ENCODE data around the gene GPC5. TPM values are rescaled to one million over a fixed set of nuclear protein-coding genes. Genes with fewer than 3 reads are reported as not detected.
A peak's percentile ranks its signal among the peaks of the same experiment; 100 is the strongest.

GPC5 gene
- total and polyA plus RNA-seq, 9 of the 15 experiments (the other 6 are each of a cell fraction or from before 2014, with no cell fraction given) = 0.18 to 0.27 TPM; not detected in 7

GRCh38 chr13:91825516-91825915 lies 427.1 kb downstream of the GPC5 start (continued):
- no peak for TF ChIP-seq MIER1 (IDR thresholded peaks at IDR 0.05; ENCODE audit: low read depth)
- no peak for TF ChIP-seq ZC3H11A (IDR thresholded peaks at IDR 0.05; ENCODE audit: low read depth, low read length)
- TF ChIP-seq E4F1 (CRISPR knock-in tag; IDR thresholded peaks at IDR 0.05; ENCODE audit: borderline replicate concordance) = no peak

DNA sequence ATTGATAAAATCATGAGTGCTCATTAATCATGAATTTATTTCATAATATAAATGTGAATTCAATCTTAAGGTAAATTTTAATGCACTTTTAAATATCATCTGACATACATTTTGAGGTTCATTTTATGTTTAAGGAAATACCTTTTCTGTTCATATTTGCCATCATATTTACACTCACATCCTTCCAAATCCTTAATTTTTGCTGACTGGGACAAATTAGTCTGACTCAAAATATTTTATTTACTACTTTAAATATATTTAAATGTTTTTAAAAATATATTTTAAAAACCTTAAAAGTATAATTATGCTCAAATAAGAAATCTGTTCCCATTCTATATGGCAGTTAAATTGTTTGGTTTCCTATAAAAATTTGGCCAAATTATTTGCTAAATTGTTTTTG lies 438.1 kb downstream of the GPC5 start:
- no peak for DNase-seq (ENCODE audit: extremely low read depth in 1 of 4, low spot score in 3 of 4)
- H4K20me1 ChIP-seq (replicated peaks; ENCODE audit: control insufficient read depth, insufficient read depth, low read length) = no peaks in the 10 kb centered on the region
- no peaks in the 10 kb centered on the region for H3K79me2 ChIP-seq (ENCODE audit: control insufficient read depth, insufficient read depth, low read length)
- intact Hi-C loops (cut with micrococcal nuclease) (no loop called here), in situ Hi-C loops (cut with MboI) (no loop called here)
- H3K4me1 ChIP-seq (replicated peaks in 1 of 2; ENCODE audit: control insufficient read depth in 2 of 2, insufficient read depth in 2 of 2, low read length in 2 of 2) = no peaks in the 10 kb centered on the region
- H3K27me3 ChIP-seq (ENCODE audit: control insufficient read depth in 2 of 2, insufficient read depth in 2 of 2, low read length in 2 of 2) = no peaks in the 10 kb centered on the region
- H3K9ac ChIP-seq (ENCODE audit: insufficient read depth in 1 of 2, low read depth in 2 of 2, low read length in 2 of 2) = no peak overlapping the region
- no peak overlapping the region for H3K4me3 ChIP-seq
- no peak overlapping the region for H3K4me2 ChIP-seq (ENCODE audit: insufficient read depth, low read length)
- POLR2A ChIA-PET = no interaction called here
- no peak for ATAC-seq
- no TSS peak for BruUV-seq (replicated peaks)
- no peaks in the 10 kb centered on the region for H3K36me3 ChIP-seq (ENCODE audit: control insufficient read depth, insufficient read depth, low read length)
- no peak overlapping the region for H2AFZ ChIP-seq (ENCODE audit: low read depth, low read length)
- no peaks in the 10 kb centered on the region for H3K9me1 ChIP-seq (ENCODE audit: control insufficient read depth, insufficient read depth, low read length)
- H3K27ac ChIP-seq (ENCODE audit: extremely low read depth, low read depth, low read length) = no peak overlapping the region
- FAIRE-seq = no peak
- TF ChIP-seq ILF3 (IDR thresholded peaks at IDR 0.05; ENCODE audit: borderline replicate concordance) (no peak), MAFK (IDR thresholded peaks at IDR 0.05; ENCODE audit: low read length) (0 out of 2 replicates have a peak, but pooled peaks have one; percentile 49), DDX20 (tag; IDR thresholded peaks at IDR 0.05; ENCODE audit: low read depth) (no peak), ZNF316 (IDR thresholded peaks at IDR 0.05) (peak; percentile 65), MAFG (tag; conservative IDR thresholded peaks at IDR 0.05) (peak; percentile 45; the same call in 1 of the 2 replicates), RERE (CRISPR knock-in tag; IDR thresholded peaks at IDR 0.05; ENCODE audit: borderline replicate concordance) (no peak), MAFF (IDR thresholded peaks at IDR 0.05; ENCODE audit: low read length) (peak; percentile 49), C11orf30 (IDR thresholded peaks at IDR 0.05; ENCODE audit: low read depth) (peak; percentile 33; the same call in 1 of the 2 replicates), SUPT5H (IDR thresholded peaks at IDR 0.05) (no peak), NFYB (IDR thresholded peaks at IDR 0.05; ENCODE audit: extremely low read depth, insufficient read length) (no peak), EP300 (IDR thresholded peaks at IDR 0.05; ENCODE audit: low read length) (no peak), ETV5 (CRISPR knock-in tag; IDR thresholded peaks at IDR 0.05; ENCODE audit: low read depth) (no peak), TBP (optimal IDR thresholded peaks at IDR 0.05; ENCODE audit: low read depth, low read length) (no peak)
- CTCF ChIA-PET (ENCODE audit: low intra/inter-chr PET ratio) = no interaction called here
- H3K9me3 ChIP-seq (replicated peaks; ENCODE audit: control insufficient read depth, insufficient read depth, low read depth, low read length) = no peaks in the 10 kb centered on the region
